SU-DHL-6 (cell line): ENCODE results near the gene OPN1MW3.

Source experiments
- CTCF ChIP-seq: fragments of 200-600 bp; sonication (generic); IDR thresholded peaks from one replicate; pipeline ENCODE4 v1.5.1; 2017; ENCODE audit warnings: antibody characterized with exemption, mild to moderate bottlenecking, low read length, moderate library complexity; ENCODE audit not compliant: insufficient read depth, poor library complexity, severe bottlenecking
- EZH2phosphoT487 ChIP-seq: fragments of 200-600 bp; sonication (generic), shearing (Covaris generic); conservative IDR thresholded peaks from 2 replicates; pipeline ENCODE4 v1.6.1; 2018; ENCODE audit warnings: mild to moderate bottlenecking, antibody characterized with exemption, low read length, moderate library complexity, mixed read lengths

DNA sequence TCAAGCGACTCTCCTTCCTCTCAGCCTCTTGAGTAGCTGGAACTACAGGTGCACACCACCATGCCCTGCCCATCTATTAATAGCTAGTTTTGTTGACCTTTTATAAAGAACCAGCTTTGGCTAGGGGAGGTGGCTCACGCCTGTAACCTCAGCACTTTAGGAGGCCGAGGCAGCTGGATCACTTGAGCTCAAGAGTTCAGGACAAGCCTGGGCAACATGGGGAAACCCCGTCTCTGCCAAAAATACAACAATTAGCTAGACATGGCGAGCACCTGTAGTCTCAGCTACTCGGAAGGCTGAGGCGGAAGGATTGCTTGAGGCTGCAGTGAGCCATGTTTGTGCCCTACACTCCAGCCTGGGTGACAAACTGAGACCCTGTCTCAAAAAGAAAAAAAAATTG is 40.9 kb downstream of the OPN1MW3 start:
- TF ChIP-seq CTCF (no peak), EZH2phosphoT487 (no peak)
